SK-N-SH treated with all-trans-retinoic acid at 6 μM for 48 hours (cell line): ENCODE measurements around the gene NTM.

Experiments
- ATAC-seq: fragments of 200-7000 bp; cut with Tn5 transposase; 3 replicates; pipeline ENCODE4 v1.9.1; 2020; ENCODE audit warnings: mild to moderate bottlenecking, moderate library complexity
- ARNTL ChIP-seq: fragments of 450-650 bp; formaldehyde crosslinking; IDR thresholded peaks from 2 replicates; pipeline ENCODE4 v1.5.0; 2020; ENCODE audit warnings: low read depth, mild to moderate bottlenecking, moderate library complexity, borderline replicate concordance
- BACH2 ChIP-seq: fragments of 250-450 bp; sonication (Bioruptor Pico); IDR thresholded peaks from 2 replicates; pipeline ENCODE4 v1.9.0; 2021; ENCODE audit warnings: mild to moderate bottlenecking, borderline replicate concordance
- CSDC2 ChIP-seq: fragments of 250-450 bp; sonication (Bioruptor Pico); IDR thresholded peaks from 2 replicates; pipeline ENCODE4 v1.5.0; 2020; ENCODE audit warnings: mild to moderate bottlenecking, moderate library complexity
- ESRRG ChIP-seq: fragments of 250-450 bp; sonication (Bioruptor Pico); IDR thresholded peaks from 2 replicates; pipeline ENCODE4 v1.6.1; 2021; ENCODE audit warnings: mild to moderate bottlenecking
- GLIS3 ChIP-seq: fragments of 250-450 bp; sonication (Bioruptor Pico); IDR thresholded peaks from 2 replicates; pipeline ENCODE4 v1.5.0; 2020; ENCODE audit warnings: mild to moderate bottlenecking, moderate library complexity
- ISL1 ChIP-seq: fragments of 250-450 bp; sonication (Bioruptor Pico); IDR thresholded peaks from 2 replicates; pipeline ENCODE4 v2.1.2; 2022; ENCODE audit warnings: mild to moderate bottlenecking, moderate library complexity
- OSR1 ChIP-seq: fragments of 250-450 bp; sonication (Bioruptor Pico); IDR thresholded peaks from 2 replicates; pipeline ENCODE4 v1.8.0; 2022; ENCODE audit warnings: moderate library complexity, mild to moderate bottlenecking, inconsistent platforms
- POU6F1 ChIP-seq: fragments of 250-450 bp; sonication (Bioruptor Pico); IDR thresholded peaks from 2 replicates; pipeline ENCODE4 v1.8.0; 2021; ENCODE audit warnings: low read depth, mild to moderate bottlenecking, moderate library complexity, borderline replicate concordance
- PPARA ChIP-seq: fragments of 250-450 bp; sonication (Bioruptor Pico); IDR thresholded peaks from 2 replicates; pipeline ENCODE4 v1.5.0; 2020; ENCODE audit warnings: mild to moderate bottlenecking, borderline replicate concordance
- RARB ChIP-seq: fragments of 250-450 bp; sonication (Bioruptor Pico); IDR thresholded peaks from 2 replicates; pipeline ENCODE4 v1.8.0; 2021; ENCODE audit warnings: mild to moderate bottlenecking, moderate library complexity
- TCF4 ChIP-seq: fragments of 250-450 bp; sonication (Bioruptor Pico); IDR thresholded peaks from 2 replicates; pipeline ENCODE4 v1.8.0; 2021; ENCODE audit warnings: mild to moderate bottlenecking, moderate library complexity, borderline replicate concordance
- TOX ChIP-seq: fragments of 250-450 bp; sonication (Bioruptor Pico); IDR thresholded peaks from 2 replicates; pipeline ENCODE4 v1.8.0; 2021; ENCODE audit warnings: mild to moderate bottlenecking, moderate library complexity, borderline replicate concordance
- ZC3H10 ChIP-seq: fragments of 250-450 bp; sonication (Bioruptor Pico); IDR thresholded peaks from 2 replicates; pipeline ENCODE4 v1.5.1; 2021; ENCODE audit warnings: mild to moderate bottlenecking, moderate library complexity
- ZFP3 ChIP-seq: fragments of 250-450 bp; sonication (Bioruptor Pico); IDR thresholded peaks from 2 replicates; pipeline ENCODE4 v1.5.0; 2020; ENCODE audit warnings: mild to moderate bottlenecking, moderate library complexity
- ZFP30 ChIP-seq: fragments of 450-650 bp; formaldehyde crosslinking; IDR thresholded peaks from 2 replicates; pipeline ENCODE4 v1.5.0; 2022; ENCODE audit warnings: mild to moderate bottlenecking, moderate library complexity
- ZNF70 ChIP-seq: fragments of 450-650 bp; formaldehyde crosslinking; IDR thresholded peaks from 2 replicates; pipeline ENCODE4 v1.5.0; 2020; ENCODE audit warnings: mild to moderate bottlenecking, moderate library complexity
- ZNF8 ChIP-seq: fragments of 450-650 bp; formaldehyde crosslinking; IDR thresholded peaks from 2 replicates; pipeline ENCODE4 v1.5.0; 2020; ENCODE audit warnings: mild to moderate bottlenecking, moderate library complexity
- TF ChIP-seq, protein P1 (sequence below): fragments of 250-450 bp; sonication (Bioruptor Pico); IDR thresholded peaks from 2 replicates; pipeline ENCODE4 v1.5.1; 2020; ENCODE audit warnings: low read depth, mild to moderate bottlenecking, moderate library complexity
- TF ChIP-seq, protein P2 (sequence below): fragments of 250-450 bp; sonication (Bioruptor Pico); IDR thresholded peaks from 2 replicates; pipeline ENCODE4 v1.5.1; 2021; ENCODE audit warnings: mild to moderate bottlenecking, moderate library complexity
- TF ChIP-seq, protein P3 (sequence below): fragments of 250-450 bp; sonication (Bioruptor Pico); IDR thresholded peaks from 2 replicates; pipeline ENCODE4 v1.8.0; 2020; ENCODE audit warnings: mild to moderate bottlenecking, moderate library complexity, borderline replicate concordance

NTM gene

DNA sequence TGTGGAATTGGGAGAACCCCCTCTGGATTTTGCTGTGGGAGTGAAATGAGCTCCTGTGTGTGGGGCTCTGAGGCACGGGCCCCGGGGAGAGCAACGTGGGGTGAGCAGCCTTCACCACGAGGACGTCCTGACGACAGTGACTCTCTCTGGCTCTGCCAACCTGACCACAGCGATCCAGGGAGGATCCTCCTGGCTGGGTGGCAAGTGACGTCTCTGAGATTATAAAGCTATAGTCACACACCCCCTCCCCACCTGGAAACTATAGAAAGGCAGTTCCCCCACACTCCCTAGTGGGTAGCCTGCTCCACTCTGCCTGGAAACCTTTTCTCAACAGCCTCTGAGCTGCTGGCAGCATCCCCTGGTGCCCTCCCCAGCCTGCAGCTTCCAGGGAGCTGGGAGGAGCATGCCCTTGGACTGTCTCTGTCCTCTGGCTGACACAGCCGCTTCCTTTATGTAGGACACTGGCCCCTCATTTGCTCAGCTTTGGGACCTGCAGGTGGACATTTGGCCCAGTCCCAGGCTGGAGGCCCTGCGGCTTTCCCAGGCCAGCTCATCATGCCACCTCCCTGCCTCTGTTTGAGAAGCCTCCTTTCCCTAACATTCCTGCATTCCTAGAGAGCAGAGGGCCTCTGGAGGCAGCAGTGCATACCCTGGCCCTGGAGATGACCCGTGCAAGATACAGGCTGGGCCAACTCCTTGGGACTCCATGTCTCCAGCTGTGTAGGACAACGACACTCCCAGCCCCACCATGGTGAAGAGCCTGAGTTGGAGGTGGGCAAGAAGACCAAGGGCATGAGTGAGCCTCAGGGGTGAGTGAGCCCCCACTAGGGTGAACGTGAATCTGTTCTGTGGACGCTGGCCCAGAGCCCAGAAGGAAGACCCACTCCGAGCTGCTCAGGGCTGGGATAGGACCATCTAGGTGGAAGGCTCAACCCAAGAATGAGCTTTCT is 314.0 kb downstream of the NTM start:
- no peak for ATAC-seq
- TF ChIP-seq TOX = no peak
- TF ChIP-seq, protein P1, sequence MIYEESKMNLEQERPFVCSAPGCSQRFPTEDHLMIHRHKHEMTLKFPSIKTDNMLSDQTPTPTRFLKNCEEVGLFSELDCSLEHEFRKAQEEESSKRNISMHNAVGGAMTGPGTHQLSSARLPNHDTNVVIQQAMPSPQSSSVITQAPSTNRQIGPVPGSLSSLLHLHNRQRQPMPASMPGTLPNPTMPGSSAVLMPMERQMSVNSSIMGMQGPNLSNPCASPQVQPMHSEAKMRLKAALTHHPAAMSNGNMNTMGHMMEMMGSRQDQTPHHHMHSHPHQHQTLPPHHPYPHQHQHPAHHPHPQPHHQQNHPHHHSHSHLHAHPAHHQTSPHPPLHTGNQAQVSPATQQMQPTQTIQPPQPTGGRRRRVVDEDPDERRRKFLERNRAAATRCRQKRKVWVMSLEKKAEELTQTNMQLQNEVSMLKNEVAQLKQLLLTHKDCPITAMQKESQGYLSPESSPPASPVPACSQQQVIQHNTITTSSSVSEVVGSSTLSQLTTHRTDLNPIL = no peak
- TF ChIP-seq ZNF70 = no peak
- no peak for TF ChIP-seq TCF4 (CRISPR knock-in tag)
- no peak for TF ChIP-seq ISL1 (CRISPR knock-in tag)
- no peak for TF ChIP-seq ARNTL (CRISPR knock-in tag)
- TF ChIP-seq, protein P2, sequence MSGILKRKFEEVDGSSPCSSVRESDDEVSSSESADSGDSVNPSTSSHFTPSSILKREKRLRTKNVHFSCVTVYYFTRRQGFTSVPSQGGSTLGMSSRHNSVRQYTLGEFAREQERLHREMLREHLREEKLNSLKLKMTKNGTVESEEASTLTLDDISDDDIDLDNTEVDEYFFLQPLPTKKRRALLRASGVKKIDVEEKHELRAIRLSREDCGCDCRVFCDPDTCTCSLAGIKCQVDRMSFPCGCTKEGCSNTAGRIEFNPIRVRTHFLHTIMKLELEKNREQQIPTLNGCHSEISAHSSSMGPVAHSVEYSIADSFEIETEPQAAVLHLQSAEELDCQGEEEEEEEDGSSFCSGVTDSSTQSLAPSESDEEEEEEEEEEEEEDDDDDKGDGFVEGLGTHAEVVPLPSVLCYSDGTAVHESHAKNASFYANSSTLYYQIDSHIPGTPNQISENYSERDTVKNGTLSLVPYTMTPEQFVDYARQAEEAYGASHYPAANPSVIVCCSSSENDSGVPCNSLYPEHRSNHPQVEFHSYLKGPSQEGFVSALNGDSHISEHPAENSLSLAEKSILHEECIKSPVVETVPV (CRISPR knock-in tag) = no peak
- TF ChIP-seq ZC3H10 (CRISPR knock-in tag) = no peak
- no peak for TF ChIP-seq POU6F1 (CRISPR knock-in tag)
- TF ChIP-seq, protein P3, sequence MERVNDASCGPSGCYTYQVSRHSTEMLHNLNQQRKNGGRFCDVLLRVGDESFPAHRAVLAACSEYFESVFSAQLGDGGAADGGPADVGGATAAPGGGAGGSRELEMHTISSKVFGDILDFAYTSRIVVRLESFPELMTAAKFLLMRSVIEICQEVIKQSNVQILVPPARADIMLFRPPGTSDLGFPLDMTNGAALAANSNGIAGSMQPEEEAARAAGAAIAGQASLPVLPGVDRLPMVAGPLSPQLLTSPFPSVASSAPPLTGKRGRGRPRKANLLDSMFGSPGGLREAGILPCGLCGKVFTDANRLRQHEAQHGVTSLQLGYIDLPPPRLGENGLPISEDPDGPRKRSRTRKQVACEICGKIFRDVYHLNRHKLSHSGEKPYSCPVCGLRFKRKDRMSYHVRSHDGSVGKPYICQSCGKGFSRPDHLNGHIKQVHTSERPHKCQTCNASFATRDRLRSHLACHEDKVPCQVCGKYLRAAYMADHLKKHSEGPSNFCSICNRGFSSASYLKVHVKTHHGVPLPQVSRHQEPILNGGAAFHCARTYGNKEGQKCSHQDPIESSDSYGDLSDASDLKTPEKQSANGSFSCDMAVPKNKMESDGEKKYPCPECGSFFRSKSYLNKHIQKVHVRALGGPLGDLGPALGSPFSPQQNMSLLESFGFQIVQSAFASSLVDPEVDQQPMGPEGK = no peak
- TF ChIP-seq PPARA (CRISPR knock-in tag) = no peak
- TF ChIP-seq BACH2 (CRISPR knock-in tag) = no peak
- no peak for TF ChIP-seq OSR1 (CRISPR knock-in tag)
- TF ChIP-seq ZNF8 = no peak
- TF ChIP-seq GLIS3 (CRISPR knock-in tag) = no peak

- TF ChIP-seq OSR1 (CRISPR knock-in tag) (no peak), ISL1 (CRISPR knock-in tag) (no peak), ZFP3 (CRISPR knock-in tag) (no peak)
- no peak for ATAC-seq
These were observed 314.8 kb downstream of the NTM start for GRCh38 chr11:131685206-131685605.

GRCh38 chr11:131685906-131686305 is 315.5 kb downstream of the NTM start:
- TF ChIP-seq PPARA (CRISPR knock-in tag) (no peak), GLIS3 (CRISPR knock-in tag) (no peak), ZNF70 (no peak), ARNTL (CRISPR knock-in tag) (no peak), ZFP30 (no peak), RARB (no peak), ESRRG (CRISPR knock-in tag) (no peak), BACH2 (CRISPR knock-in tag) (no peak), ZC3H10 (CRISPR knock-in tag) (no peak), CSDC2 (CRISPR knock-in tag) (no peak), POU6F1 (CRISPR knock-in tag) (no peak), ZNF8 (no peak), TOX (no peak), ZFP3 (CRISPR knock-in tag) (no peak), OSR1 (CRISPR knock-in tag) (no peak)
- TF ChIP-seq, protein P2 (CRISPR knock-in tag) = no peak
- TF ChIP-seq, protein P1 = no peak
- TF ChIP-seq, protein P3 = no peak
- ATAC-seq = no peak
